NCI-H146 treated with DMSO at 0.1 percent for 48 hours (cell line): ENCODE results near the gene ANKS1A.
"Not testable (repeated sequence)": the region's sequence is repeated elsewhere in the genome, so short reads cannot be mapped to it uniquely, and the experiment has no call there.

Experiments used
- DNase-seq: peaks from one replicate; lab custom pipeline; 2025; ENCODE audit not compliant: unreplicated experiment; lab: John Stamatoyannopoulos, UW

The ANKS1A gene

DNA sequence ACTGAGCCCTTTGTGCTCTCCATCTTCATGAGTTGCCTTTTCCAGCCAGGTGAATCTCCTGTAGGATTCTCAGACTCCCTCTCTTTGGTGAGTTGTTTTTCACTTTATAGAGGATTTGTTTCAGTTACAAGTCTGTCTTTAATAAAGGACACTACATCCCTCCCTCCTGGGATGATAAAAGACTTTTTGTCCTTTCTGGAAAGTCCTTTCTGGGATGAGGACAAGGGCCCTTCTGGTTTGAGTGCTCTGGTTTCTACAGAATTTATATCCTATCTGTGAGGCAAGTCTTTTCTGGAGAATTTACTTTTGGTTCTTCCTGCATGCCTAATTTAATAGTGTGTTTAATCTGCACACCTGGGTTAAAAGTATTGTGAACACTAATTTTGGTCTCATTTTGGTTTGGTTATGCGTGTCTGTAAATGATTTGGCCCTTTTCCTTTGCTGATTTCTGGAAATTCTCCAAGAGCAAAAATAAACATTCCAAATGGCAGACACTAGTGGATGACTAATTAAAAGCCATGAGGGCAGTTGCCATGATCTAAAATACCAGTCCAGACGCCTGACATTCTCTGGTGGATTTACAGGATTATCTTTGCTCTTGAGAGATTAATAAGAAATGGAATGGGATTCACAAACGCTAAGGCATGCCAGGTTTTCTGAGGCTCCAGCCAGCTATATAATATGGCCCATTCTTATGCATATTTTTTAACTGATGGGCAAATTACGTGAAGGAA lies 207.2 kb downstream of the ANKS1A start:
- no peak for DNase-seq

DNA sequence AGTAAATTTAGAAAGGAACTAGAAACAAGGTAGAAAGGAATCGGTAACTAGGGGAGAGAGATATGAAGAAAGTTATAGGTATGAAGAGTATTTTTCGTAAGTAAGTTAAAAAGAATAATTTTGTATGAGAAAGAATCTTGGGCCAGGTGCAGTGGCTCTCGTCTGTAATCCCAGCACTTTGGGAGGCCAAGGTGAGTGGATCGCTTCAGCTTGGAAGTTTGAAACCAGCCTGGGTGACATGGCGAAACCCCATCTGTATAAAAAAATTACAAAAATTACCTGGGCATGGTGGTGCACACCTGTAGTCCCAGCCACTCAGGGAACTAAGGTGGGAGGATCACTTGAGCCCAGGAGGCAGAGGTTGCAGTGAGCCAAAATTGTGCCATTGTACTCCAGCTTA lies 210.1 kb downstream of the ANKS1A start:
- DNase-seq, result no peak

DNA sequence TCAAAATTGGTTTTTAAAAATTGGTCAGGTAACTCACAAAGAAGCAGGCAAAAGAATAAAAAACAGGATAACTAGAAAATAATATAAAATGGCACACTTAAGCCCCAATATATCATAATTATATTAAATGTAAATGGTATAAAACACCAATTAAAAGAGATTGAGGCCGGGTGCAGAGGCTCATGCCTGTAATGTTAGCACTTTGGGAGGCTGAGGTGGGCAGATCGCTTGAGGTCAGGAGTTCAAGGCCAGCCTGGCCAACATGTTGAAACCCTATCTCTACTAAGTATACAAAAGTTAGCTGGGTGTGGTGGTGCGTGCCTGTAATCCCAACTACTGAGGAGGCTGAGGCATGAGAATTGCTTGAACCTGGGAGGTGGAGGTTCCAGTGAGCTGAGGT lies 216.0 kb downstream of the ANKS1A start:
- DNase-seq, result no peak

DNA sequence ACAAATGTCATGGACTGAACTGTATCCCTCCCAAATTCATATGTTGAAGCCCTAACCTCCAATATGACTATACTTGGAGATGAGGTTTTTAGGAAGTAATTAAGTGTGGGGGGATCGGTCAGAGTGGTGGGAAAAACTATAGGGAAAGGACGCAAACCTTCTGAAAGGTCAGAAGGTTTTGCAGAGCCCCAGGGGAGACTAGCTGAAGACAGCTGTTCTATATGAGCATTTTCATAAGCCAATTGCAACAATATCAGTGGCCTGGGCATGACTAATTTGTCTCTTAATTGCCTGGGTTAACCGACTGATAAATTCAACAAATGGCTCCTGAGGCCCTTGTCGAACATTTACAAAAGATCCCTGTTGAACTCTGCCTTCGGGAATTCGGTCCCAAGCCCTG lies 217.0 kb downstream of the ANKS1A start:
- DNase-seq, result not testable (repeated sequence)

DNA sequence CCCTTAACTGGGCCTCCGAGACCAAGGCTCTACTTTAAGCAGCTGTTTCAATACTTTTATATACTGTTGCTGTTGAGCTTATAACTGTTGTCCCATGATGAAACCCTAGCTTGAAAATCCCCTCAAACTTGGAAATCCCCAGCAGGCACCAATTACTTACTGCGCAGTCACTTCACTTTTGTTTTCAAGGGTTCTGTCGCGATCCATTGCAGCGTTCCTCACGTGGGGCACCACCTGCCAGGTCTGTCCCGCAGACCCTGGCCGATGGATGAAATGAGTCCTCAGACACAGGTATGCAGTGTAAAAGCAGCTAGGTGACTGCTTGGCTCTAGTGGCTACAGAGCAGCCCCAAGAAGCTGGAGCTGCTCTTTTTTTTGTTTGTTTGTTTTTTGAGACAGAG lies 218.2 kb downstream of the ANKS1A start:
- not testable (repeated sequence) for DNase-seq

DNA sequence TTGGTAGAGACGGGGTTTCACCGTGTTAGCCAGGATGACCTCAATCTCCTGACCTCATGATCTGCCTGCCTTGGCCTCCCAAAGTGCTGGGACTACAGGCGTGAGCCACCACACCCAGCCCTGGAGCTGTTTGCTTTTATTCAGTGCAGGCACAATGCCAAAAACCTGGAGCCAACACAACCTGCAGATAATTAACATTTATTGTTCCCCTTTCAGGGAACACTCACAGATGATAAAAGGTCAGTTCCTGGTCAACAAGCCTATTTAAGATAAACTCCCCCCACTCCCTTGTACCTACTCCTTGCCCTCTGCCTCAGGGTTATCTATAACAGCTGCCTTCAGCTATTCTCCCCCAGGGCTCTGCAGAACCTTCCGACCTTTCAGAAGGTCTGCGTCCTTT lies 218.7 kb downstream of the ANKS1A start:
- DNase-seq, result peak; percentile 93

DNA sequence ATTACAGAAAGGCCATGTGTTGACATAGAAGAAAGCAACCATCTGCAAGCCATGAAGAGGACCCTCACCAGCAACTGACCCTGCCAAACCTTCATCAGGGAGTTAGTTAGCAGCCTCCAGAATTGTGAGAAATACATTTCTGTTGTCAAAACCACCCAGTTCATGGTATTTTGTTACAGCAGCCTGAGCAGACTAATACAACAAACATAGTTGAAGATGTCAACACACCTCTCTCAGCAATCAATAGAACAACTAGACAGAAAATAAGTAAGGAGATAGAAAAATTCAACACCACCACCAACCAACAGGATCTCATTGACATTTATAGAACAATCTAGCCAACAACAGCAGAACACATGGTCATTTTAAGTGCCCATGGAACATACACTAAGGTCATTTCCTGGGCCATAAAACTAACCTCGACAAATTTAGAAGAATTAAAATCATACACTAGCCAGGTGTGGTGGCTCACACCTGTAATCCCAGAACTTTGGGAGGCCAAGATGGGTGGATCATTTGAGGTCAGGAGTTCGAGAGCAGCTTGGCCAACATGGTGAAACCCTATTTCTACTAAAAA lies 219.3 kb downstream of the ANKS1A start:
- no peak for DNase-seq

DNA sequence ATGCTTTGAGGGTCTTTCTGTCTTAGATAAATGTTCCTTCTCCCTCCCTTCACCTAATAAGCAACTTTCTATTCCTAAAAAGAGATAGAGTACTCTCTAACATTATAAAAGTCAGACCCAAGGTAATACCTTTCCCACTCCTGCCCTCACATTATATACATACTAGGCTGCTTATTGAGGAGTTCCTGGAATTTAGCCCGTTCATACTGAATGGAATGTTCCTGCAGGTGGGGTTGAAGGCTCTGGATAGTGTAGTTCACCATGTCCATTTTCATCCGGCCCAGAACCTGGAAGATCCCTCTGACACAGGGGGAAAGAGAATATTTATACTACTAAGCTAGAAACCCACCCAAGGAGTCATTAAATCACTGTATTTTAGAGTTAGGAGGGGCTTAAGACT lies 231.7 kb downstream of the ANKS1A start:
- DNase-seq, result no peak

DNA sequence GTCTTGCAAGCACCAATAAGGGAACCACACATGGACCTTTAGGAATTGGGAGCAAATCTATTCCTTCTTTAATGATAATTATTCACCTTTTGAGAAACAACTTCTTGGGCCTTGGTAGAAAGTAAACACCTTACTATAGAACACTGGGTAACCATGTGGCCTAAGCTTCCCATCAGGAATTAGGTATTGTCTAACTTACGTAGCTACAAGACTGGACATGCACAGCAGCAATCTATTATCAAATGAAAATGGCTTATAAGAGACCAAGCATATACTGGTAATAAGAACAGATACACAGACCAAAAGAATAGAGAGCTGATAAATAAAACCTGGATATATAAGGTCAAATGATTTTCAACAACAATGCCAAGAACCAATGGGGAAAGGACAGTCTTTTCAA lies 235.3 kb downstream of the ANKS1A start:
- no peak for DNase-seq

DNA sequence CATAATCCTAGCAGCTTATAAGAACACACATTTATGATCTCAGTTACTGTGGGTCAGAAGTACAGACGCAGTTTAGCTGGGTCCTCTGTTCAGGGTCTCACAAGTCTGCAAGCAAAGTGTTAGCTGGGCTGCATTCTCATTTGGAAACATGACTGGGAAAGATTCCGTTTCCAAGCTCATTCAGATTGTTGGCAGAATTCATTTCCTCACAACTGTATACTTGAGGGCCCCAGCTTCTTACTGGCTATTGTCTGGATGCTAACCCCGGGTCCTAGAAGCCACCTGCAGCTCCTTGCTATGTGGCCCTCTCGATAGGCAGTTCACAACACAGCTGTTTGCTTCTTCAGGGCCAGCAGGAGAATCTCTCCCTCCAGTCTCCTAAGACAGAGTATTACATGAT lies 239.0 kb downstream of the ANKS1A start:
- DNase-seq, result no peak

DNA sequence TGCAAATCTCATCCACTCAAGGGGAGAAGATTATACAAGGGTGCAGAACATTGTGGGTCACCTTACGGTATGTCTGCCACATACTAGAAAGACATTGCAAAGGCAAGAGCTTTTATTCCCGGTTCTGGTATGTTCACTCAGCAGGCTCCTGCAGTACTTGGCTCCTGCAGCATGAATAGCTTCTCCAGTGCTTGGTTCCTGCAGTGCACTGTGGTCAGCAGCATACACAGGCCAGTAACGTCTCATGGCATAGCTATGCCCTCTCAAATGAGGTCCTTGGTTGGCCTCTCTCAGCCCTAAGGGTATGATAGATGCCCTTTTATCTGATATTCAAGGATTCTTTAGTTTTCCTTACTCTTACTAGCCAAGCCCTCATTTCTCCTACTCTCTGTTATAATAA lies 239.4 kb downstream of the ANKS1A start:
- DNase-seq, result no peak

DNA sequence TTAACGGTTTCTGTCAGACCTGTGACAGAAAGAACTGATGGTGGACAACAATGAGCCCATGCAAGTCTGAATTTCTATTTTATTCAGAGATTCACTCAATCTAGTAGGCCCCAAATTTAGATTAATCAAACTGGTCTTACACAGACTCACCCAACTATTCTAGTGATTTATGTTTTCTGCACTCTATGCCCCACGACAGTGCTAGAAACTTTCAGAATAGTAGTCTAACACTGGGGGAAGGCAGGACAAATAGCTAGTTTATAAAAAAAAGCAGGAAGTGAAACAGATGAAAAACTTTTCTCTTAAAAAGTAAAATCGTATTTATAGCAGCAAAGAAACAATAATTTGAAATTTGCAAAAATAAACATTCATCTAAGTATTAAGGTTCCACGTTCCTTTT lies 247.1 kb downstream of the ANKS1A start:
- DNase-seq, result no peak

DNA sequence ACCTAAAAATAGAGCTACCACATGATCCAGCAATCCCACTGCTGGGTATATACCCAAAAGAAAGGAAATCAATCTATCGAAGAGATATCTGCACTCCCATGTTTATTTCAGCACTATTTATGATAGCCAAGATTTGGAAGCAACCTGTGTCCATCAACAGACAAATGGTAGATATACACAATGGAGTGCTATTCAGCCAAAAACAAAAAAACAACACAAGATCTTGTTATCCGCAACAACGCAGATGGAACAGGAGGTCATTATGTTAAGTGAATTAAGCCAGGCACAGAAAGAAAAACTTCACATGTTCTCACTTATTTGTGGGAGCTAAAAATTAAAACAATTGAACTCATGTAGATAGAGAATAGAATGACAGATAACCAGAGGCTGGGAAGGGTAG lies 249.1 kb downstream of the ANKS1A start:
- not testable (repeated sequence) for DNase-seq

DNA sequence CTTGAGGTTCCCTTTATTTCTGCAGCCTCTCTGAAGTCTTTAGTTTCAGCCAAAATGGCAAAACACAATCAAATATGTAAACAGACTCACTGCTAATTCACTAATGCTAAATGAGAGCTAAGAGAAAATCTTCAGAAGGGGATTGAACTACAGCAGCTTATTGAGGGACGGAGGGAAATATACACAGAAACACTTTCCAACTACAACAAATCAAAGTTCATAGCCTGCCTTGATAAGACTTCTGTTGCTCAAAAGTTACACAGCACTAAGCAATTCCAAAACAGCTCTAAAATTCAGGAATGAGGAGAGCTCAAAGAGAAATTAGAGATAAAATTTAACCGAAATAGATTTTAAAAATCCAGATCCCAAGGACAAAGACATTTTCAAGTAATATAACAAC lies 250.4 kb downstream of the ANKS1A start:
- no peak for DNase-seq

DNA sequence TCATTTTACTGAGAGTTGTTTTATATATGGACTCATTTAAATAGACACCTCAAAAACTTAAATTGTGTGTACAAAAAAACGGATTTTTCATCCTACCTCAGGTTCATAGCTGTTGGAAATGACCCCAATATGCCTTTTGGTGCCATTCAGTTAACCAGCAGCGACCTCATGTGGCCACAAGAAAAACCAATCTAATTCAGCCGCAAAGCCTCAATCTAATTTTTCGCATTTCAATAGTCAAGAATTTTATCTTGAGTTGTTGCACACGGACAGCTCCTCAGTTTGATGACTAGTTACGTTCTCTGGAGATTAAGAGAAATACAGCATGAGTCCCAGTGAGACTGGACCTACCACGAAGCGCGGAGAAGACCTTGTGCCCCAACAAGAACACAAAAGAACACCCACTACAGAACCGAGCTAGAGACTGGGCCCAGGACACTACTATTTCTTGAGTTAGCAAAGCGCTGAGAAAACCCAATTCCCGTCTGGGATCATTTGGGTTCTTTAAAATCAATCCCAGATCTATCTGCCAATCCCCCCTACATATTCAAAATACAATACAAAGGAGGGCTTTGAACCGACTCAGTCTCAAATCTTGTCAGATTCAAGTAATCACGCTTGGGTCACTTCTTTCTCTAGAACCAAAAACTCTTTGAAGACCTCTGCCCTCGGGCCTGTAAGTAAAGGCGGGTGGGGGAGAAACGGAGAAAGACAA lies 251.0 kb downstream of the ANKS1A start:
- peak; percentile 51 for DNase-seq

DNA sequence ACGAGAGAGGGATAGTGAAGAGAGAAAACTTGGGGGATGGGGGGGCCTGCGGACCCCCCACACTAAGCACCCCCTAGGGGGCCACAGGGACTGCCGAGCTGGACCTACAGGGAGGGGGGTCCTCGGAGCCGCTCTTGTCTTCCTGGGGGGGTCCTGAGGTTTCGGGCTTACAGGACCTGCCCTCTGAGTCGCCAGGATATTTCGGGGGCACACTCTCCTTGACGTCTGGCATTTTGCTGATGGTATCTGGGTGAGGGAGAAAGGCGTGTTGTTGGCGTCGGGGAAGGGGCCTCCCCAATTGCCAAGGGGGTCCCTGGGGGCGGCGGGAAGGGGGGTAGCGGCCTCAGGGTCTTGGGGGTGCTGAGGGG lies 251.6 kb downstream of the ANKS1A start:
- no peak for DNase-seq
